ENCODE results near the gene DNMT3A.

DNA sequence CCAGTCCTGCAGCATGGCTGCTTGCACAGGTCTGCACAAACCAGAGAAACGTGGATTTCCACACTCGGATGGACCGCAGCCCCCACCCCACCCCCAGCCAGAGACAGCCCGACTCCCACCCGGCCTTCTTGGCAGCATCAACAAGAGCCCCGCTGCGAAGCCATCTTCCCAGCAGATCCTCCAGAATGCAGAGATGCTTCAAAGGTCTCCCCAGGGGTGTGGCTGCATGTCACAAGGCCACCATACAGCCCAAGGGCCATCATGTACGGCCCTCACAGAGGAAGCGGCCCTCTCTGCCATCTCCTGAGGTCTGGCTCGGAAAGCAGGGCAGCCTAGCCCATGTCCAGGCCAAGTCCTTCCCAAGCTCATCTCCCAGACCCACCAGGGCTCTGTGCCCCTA lies 11.5 kb downstream of the DNMT3A start:
- no peak for TF ChIP-seq CTBP1 (IDR thresholded peaks at IDR 0.05; ENCODE audit: borderline replicate concordance)
- no peak for TF ChIP-seq FOXK2 (IDR thresholded peaks at IDR 0.05)
- TF ChIP-seq ELF4 (IDR thresholded peaks at IDR 0.05), result no peak
- no peak for TF ChIP-seq FOXM1 (IDR thresholded peaks at IDR 0.05; ENCODE audit: borderline replicate concordance)

All from HEK293T (cell line).